Upper lobe of right lung (tissue), 1 donor: ENCODE results near the gene ERC2. TPM values are rescaled to one million over a fixed set of nuclear protein-coding genes. Genes with fewer than 3 reads are reported as not detected.
A peak's percentile ranks its signal among the peaks of the same experiment; 100 is the strongest.
"Not testable (repeated sequence)": the region's sequence is repeated elsewhere in the genome, so short reads cannot be mapped to it uniquely, and the experiment has no call there.

Experiments used
- ATAC-seq: fragments of 200-7000 bp; cut with Tn5 transposase; one replicate; pipeline ENCODE4 v1.9.1; 2020; ENCODE audit warnings: mild to moderate bottlenecking, moderate library complexity
- DNase-seq: peaks from one replicate; pipeline ENCODE4 v3.0.0-alpha.2; 2020
- H3K27ac ChIP-seq: fragments of 200-600 bp; one replicate; pipeline ENCODE4 v1.8.0; 2022
- H3K27me3 ChIP-seq: fragments of 200-600 bp; one replicate; pipeline ENCODE4 v1.8.0; 2022; ENCODE audit warnings: mild to moderate bottlenecking
- H3K36me3 ChIP-seq: fragments of 200-600 bp; one replicate; pipeline ENCODE4 v1.8.0; 2022
- H3K4me1 ChIP-seq: fragments of 200-600 bp; one replicate; pipeline ENCODE4 v1.8.0; 2022
- H3K4me3 ChIP-seq: fragments of 200-600 bp; one replicate; pipeline ENCODE4 v1.8.0; 2022; ENCODE audit warnings: mild to moderate bottlenecking
- H3K9me3 ChIP-seq: fragments of 200-600 bp; one replicate; pipeline ENCODE4 v1.8.0; 2022
- intact Hi-C: fragments of 100-400 bp; cut with DNase I; formaldehyde crosslinking; loops from one replicate; pipeline ENCODE4 v1.11.0; 2022
- long read RNA-seq: library from polyadenylated mRNA; unstranded; transcript quantifications from one replicate; pipeline ENCODE4 v2.0.0, GENCODE V29; 2021
- total RNA-seq: library from RNA; stranded (reverse); fragmentation: NEBNext Ultra II Directional; extraction: Animal tissue kit (Norgen Biotek cat#: 25700); gene quantifications from one replicate; pipeline ENCODE4 v1.2.1, GENCODE V29; 2021
- TF ChIP-seq, protein P1 (sequence below): fragments of 200-600 bp; IDR thresholded peaks from one replicate; pipeline ENCODE4 v1.8.0; 2022; ENCODE audit warnings: antibody characterized with exemption
- donor health status: DM: no; HTN: yes; CAD: no; lungs with severe emphysema.

ERC2 gene
- total RNA-seq, result 1.4 TPM
- long read RNA-seq, result 0 reads

DNA sequence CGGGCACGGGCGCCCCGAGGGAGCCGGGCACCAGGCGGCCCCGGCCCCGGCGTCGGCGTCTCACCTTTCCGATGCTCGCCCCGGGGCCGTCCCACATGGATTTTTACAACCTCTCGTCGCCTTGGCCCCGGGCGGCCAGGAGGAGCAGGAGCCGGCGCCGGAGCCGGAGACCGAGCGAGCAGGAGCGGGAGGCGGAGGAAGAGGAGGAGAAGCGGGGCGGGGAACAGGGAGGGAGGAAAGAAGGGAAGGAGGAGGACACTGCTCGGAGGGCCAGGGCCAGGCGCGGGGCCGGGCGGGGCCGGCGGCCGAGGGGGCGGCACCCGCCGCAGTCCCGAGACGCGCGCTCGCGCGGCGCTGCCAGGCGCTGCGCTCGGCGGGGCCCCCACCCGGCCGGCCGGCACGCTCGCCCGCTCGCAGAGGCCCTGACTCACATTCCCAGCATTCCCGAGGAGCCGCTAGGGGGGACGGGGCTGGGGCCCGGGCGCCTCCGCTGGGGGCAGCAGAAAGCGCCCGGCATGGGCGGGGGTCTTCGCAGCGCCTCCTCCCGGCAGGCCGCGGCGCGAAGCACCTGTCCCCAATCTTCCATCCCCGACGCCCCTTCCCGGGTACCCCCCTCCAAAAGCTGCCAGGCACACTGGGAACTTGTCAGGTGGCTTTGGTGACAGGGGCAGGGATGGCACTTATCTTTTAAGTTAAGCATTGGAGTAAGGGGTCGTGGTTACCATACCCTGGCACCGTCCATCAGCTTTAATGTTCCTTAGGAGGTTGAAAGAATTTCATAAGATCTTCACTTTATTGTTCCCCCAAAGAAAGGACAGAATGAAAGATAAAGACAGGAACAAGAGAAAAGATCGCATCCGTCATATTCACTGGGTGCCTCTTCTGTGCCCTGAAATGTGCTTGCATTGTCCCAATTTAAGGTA lies at the start of gene ERC2:
Gene ERC2, minus strand, starts transcription at position 284 of the 923 bp plus-strand sequence.
- Histone ChIP-seq H3K4me1 (no peaks in the 10 kb centered on the region), H3K36me3 (no peaks in the 10 kb centered on the region), H3K27me3 (peaks cover 27% of the 10 kb centered on the region), H3K4me3 (peak within 1 kb of the TSS; percentile 49), H3K27ac (no peak within 1 kb of the TSS), H3K9me3 (no peaks in the 10 kb centered on the region)
- intact Hi-C loops, result no loop called here
- TF ChIP-seq, protein P1, sequence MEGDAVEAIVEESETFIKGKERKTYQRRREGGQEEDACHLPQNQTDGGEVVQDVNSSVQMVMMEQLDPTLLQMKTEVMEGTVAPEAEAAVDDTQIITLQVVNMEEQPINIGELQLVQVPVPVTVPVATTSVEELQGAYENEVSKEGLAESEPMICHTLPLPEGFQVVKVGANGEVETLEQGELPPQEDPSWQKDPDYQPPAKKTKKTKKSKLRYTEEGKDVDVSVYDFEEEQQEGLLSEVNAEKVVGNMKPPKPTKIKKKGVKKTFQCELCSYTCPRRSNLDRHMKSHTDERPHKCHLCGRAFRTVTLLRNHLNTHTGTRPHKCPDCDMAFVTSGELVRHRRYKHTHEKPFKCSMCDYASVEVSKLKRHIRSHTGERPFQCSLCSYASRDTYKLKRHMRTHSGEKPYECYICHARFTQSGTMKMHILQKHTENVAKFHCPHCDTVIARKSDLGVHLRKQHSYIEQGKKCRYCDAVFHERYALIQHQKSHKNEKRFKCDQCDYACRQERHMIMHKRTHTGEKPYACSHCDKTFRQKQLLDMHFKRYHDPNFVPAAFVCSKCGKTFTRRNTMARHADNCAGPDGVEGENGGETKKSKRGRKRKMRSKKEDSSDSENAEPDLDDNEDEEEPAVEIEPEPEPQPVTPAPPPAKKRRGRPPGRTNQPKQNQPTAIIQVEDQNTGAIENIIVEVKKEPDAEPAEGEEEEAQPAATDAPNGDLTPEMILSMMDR, result peak; percentile 12
- DNase-seq (peak; percentile 69), ATAC-seq (peak; percentile 87)

DNA sequence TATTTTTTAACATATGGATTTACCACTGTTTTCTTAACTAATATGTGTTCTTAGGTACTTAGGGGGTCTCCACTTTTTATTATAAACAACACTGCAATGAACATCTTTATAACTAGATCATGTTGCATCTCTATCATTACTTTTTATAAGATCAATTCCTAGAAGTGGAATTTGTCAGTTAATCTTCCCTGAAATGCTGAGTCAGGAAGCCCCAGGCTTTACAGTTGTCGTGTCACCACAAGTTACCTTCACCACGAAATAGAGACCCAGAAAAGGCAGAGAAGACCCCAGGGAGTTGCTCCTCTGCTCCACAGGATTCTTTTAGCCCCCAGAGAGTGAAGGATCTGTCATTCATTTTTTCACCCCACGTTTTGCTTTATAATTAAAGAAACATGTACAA lies 34.5 kb upstream of the ERC2 start:
- TF ChIP-seq, protein P1, result no peak
- no peak for DNase-seq
- H3K4me1 ChIP-seq, result no peaks in the 10 kb centered on the region
- no peak for ATAC-seq
- intact Hi-C loops, result no loop called here
- no peaks in the 10 kb centered on the region for H3K9me3 ChIP-seq
- no peak overlapping the region for H3K4me3 ChIP-seq
- H3K36me3 ChIP-seq, result no peaks in the 10 kb centered on the region
- H3K27me3 ChIP-seq, result peaks cover 4% of the 10 kb centered on the region
- H3K27ac ChIP-seq, result no peak overlapping the region

DNA sequence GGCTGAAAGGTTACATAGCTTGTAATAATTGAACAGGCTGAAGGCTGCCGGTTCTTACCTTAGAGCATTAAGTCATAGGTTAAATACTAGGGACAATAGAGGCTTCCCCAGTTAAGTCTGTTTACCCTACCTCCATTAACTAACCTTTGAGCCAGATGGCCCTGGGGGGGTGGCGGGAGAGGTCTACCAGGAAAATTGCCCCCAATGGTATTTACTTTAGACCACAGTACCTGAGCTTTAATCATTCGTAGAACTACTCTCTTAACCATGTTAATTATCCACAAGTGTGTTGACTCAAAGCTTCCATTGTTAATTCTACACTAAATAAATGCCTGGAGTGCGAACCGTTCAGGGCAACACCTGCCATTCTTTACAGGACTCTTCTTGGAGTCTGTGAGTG lies 28.1 kb upstream of the ERC2 start:
- H3K27me3 ChIP-seq, H3K9me3 ChIP-seq, intact Hi-C loops, ATAC-seq, DNase-seq, H3K27ac ChIP-seq, H3K36me3 ChIP-seq, H3K4me1 ChIP-seq, H3K4me3 ChIP-seq: not testable (repeated sequence)

DNA sequence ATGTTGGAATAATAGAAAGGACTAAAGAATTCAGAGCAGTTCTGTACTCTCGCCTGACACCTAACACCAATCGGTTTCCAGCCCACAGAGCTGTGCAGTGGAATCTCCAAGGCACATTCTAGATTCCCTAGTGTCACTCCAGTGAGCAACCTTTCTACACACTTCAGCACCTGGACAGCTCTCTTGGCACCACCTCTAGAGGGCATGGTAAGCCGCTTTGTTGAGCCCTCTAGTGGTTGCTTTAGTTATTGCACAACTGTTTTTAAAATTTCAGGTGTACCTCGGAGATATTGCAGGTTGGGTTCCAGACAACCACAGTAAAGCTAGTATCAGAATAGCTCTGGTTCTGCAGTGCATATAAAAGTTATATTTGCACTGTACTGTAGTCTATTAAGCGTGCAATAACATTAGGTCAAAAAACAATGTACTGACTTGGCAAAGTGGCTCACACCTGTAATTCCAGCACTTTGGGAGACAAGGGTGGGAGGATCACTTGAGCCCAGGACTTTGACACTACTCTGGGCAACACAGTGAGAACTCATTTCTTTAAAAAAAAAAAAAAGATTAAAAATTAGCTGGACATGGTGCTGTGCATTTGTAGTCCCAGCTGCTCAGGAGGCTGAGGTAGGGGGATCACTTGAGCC lies 26.5 kb upstream of the ERC2 start:
- Histone ChIP-seq H3K27ac (no peak overlapping the region), H3K4me3 (no peak overlapping the region), H3K36me3 (no peaks in the 10 kb centered on the region), H3K9me3 (no peaks in the 10 kb centered on the region), H3K27me3 (no peaks in the 10 kb centered on the region), H3K4me1 (no peaks in the 10 kb centered on the region)
- peak; percentile 73 for DNase-seq
- TF ChIP-seq, protein P1, result peak; percentile 87
- intact Hi-C loops, result no loop called here
- peak; percentile 98 for ATAC-seq

DNA sequence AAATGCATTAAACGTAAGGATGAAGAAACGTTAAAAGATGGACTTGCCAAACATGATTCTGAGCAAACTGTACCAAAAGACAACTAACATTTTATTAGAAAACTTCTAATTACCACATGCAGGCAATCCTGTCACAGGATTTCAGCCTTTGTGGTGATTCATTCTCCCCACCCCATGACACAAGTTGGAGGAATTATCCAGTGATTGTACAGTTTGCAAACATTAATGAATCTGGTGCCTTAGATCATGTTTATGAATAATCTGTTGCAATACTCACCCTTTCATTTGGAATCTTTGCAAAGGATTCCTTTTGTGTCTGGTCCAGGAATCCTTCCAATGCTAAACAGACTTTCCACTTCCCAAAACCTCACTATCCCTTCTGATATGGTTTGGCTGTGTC lies 23.3 kb upstream of the ERC2 start:
- Histone ChIP-seq H3K9me3 (no peaks in the 10 kb centered on the region), H3K27me3 (peaks cover 6% of the 10 kb centered on the region), H3K4me3 (no peak overlapping the region), H3K36me3 (no peaks in the 10 kb centered on the region), H3K27ac (no peak overlapping the region), H3K4me1 (no peaks in the 10 kb centered on the region)
- DNase-seq (no peak), ATAC-seq (no peak)
- intact Hi-C loops, result no loop called here
- TF ChIP-seq, protein P1, result no peak
